Kidney epithelial cell (primary cell): ENCODE data around the gene GYG2. TPM values are rescaled to one million over a fixed set of nuclear protein-coding genes. Genes with fewer than 3 reads are reported as not detected.

Experiments used
- DNase-seq: peaks from one replicate; pipeline ENCODE4 v3.0.0-alpha.2; 2010; ENCODE audit warnings: low read depth
- H3K27me3 ChIP-seq: 2 replicates; pipeline ENCODE4 v1.6.0; 2011; ENCODE audit warnings: low read length; ENCODE audit not compliant: control insufficient read depth, insufficient read depth
- H3K36me3 ChIP-seq: 2 replicates; pipeline ENCODE4 v1.5.1; 2011; ENCODE audit warnings: low read length; ENCODE audit not compliant: control insufficient read depth, insufficient read depth
- H3K4me3 ChIP-seq: 2 replicates; pipeline ENCODE4 v1.5.1; 2011; ENCODE audit warnings: low read depth, mild to moderate bottlenecking, control low read depth, low read length
- CTCF ChIP-seq: IDR thresholded peaks from 2 replicates; pipeline ENCODE4 v1.5.1; 2011; ENCODE audit warnings: mild to moderate bottlenecking, moderate library complexity, low read length, control low read depth, inconsistent platforms; ENCODE audit not compliant: insufficient read depth, poor library complexity, severe bottlenecking
- total RNA-seq: library from RNA; depleted of rRNA; stranded (reverse); fragments of >200 nt; gene quantifications from 2 replicates; pipeline ENCODE4 v1.2.3, GENCODE V29; 2015

The GYG2 gene
- total RNA-seq, 1 donor from 2014 or later: 2.2 TPM

GRCh38 chrX:2840961-2841360, 12.2 kb downstream of the GYG2 start:
- H3K27me3 ChIP-seq: no peaks in the 10 kb centered on the region
- TF ChIP-seq CTCF: no peak
- DNase-seq: no peak

GRCh38 chrX:2841537-2841936, 12.8 kb downstream of the GYG2 start:
- no peak overlapping the region for H3K4me3 ChIP-seq
- no peaks in the 10 kb centered on the region for H3K27me3 ChIP-seq
- no peak for DNase-seq
- TF ChIP-seq CTCF: no peak
- H3K36me3 ChIP-seq: no peaks in the 10 kb centered on the region

More at GRCh38 chrX:2840961-2841360, 12.2 kb downstream of the GYG2 start:
- H3K4me3 ChIP-seq: no peak overlapping the region
- no peaks in the 10 kb centered on the region for H3K36me3 ChIP-seq

- H3K27me3 ChIP-seq: no peaks in the 10 kb centered on the region
- TF ChIP-seq CTCF: no peak
- DNase-seq: no peak
- H3K4me3 ChIP-seq: no peak overlapping the region
- no peaks in the 10 kb centered on the region for H3K36me3 ChIP-seq
Measured at GRCh38 chrX:2846992-2847391, 18.3 kb downstream of the GYG2 start.

GRCh38 chrX:2848871-2849301, 20.2 kb downstream of the GYG2 start:
- no peak for TF ChIP-seq CTCF
- DNase-seq: no peak
- Histone ChIP-seq H3K27me3 (no peaks in the 10 kb centered on the region), H3K4me3 (no peak overlapping the region), H3K36me3 (no peaks in the 10 kb centered on the region)

- no peaks in the 10 kb centered on the region for H3K36me3 ChIP-seq
- H3K27me3 ChIP-seq: no peaks in the 10 kb centered on the region
- H3K4me3 ChIP-seq: no peak overlapping the region
- TF ChIP-seq CTCF: no peak
- no peak for DNase-seq
Measured at GRCh38 chrX:2854918-2855317, 26.2 kb downstream of the GYG2 start.

GRCh38 chrX:2855761-2856160, 27.0 kb downstream of the GYG2 start:
- no peaks in the 10 kb centered on the region for H3K27me3 ChIP-seq
- no peak overlapping the region for H3K4me3 ChIP-seq
- DNase-seq: no peak
- TF ChIP-seq CTCF: no peak
- no peaks in the 10 kb centered on the region for H3K36me3 ChIP-seq
